Measurements from ENCODE around the gene MLKL. TPM values are rescaled to one million over a fixed set of nuclear protein-coding genes. Genes with fewer than 3 reads are reported as not detected.

Gene MLKL
- polyA plus RNA-seq, 5 donors, result 4.7 to 6.0 (median 5.9) TPM

DNA sequence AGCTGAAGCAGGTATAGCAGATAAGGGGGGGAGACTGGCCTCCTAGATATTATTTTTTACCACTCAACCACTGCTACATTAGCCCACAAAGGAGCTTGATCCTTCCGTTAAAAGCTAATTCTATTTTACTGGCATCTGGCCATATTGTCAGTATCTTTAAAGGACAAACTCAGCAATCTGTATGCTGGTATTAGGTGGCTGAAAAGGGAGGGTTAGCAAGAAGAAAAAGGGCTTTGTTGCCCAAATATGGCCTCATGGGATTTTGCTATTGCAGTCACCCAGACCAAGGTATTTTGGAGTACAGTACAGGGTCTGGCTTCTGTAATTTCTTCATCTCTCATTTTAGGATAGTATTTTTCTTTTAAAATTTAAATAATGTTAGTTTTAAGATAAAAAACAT is 48.4 kb downstream of the MLKL start:
- DNase-seq, result no peak

DNA sequence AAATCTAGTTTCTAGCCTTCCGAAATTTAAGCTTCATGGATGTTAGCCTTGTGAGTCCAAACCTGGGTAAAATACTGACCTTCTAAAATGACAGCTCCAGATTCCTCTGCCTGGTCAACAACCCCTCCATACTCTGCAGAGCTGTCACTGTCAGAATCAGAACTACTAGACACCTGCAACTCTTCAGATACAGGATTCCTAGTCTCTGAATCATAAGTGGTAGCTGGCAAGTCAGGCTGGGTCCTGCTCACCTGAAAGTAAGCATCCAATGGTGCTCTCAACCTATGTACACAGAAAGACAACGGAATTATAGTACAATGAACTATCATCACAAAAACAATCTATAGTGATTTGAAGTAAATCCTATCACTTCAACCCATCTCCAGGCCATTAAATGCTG is 48.8 kb downstream of the MLKL start:
- no peak for DNase-seq

DNA sequence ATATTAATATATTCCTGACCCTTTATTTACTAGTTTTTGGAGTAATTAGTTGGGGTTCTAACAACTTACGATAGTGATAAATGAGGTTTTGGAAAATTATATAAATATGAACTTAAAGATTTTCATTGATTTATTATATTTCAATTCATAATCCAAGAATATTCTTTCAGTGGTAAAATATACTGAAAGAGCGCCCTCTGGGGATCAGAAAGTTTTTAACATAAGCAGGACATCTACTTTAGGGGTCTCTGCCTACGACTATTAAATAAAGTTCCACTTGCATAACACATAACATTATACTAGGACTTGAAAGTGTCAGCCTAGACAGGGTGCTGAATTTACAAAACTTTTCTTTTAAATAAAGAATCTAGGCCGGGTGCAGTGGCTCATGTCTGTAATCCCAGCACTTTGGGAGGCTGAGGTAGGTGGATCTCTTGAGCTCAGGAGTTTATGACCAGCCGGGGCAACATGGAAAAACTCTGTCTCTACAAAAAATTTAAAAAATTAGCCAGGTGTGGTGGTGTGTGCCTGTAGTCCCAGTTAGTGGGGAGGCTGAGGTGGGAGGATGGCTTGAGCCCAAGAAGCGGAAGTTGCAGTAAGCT is 49.6 kb downstream of the MLKL start:
- no peak for DNase-seq

DNA sequence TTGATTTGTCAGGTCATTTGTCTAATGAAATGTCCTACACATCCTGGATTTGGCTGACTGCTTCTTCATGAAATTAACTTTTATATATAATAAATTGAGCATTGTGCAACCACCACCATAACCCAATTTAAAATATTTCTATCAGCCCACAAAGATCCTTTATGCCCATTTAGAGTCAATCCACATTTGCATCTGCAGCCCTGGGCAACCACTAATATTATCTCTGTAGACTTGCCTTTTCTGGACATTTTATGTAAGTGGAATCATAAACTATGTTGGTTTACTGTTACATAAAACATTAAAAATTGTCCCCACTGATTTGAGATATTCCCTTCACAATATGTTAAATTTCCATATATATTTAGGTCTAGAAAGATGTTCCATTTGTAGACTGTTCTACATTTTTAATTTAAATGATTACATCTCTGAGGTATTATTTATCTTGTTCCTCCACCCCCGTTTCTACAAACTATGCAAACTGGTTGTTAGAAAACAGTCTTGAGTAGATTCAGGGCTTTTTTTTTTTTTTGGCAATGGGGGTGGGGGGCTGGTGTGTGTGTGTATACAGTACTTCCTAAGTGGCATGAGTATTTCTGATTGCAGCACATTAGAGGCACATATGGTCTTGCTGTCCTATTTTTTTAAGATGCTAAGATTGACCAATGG is 50.7 kb downstream of the MLKL start:
- no peak for DNase-seq

DNA sequence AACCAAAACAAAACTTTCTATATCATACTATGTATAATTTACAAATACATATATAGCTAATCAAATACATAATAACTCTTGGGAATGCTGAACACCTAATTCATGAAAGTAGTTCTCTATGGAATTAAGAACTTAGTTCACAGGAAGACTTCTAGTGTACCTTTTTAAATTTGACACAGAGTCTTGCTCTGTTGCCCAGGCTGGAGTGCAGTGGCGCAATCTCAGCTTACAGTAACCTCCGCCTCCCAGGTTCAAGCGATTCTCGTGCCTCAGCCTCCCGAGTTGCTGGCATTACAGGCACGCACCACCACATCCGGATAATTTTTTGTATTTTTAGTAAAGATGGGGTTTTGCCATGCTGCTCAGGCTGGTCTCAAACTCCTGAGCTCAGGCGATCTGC is 58.7 kb downstream of the MLKL start:
- DNase-seq, result no peak

DNA sequence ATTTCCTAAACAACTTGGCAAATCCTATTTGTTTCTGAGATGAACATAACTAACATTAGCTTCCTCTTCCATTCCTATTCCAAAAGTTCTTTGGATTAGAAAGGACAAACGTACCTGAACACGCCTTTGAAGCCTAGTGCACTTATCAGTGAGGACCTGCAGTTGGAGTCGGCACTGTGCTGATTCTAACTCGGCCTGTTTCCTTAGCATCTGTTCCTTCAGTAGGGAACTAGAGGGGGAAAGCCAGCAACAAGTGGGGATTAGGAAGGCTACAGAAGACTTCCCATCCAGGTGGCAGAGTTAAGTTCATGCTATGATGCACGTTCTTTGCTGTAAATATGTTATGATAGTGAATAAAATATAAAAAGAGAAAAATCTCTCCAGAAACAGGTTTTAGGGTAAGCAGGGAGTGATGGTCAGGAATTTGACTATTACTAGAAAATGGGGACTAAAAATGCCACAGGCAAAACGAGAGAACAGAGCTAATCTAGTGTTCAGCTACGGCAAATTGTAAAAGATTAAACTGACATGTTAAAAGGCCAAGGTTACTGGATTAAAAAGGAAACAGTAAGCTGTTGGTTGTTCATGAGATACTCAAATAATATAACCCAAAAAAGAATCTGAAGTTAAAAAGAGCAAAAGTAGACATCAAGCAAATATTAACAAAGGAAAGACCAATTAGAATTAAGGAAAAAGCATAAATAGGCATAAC is 62.8 kb downstream of the MLKL start:
- no peak for DNase-seq

DNA sequence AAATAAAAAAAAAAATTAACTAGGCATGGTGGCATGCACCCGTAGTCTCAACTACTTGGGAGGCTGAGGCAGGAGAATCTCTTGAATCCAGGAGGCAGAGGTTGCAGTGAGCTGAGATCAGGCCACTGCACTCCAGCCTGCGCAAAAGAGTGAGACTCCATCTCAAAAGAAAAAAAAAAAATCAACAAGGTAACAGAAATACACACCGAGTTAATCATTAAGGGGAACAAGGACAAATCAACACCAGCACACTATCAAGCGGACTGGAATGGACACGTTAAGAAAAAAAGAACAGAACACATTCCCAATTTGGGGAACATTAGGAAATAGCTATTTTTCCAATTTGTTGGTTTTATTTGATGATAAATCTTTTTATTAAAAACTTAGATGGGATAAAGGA is 65.4 kb downstream of the MLKL start:
- no peak for DNase-seq

DNA sequence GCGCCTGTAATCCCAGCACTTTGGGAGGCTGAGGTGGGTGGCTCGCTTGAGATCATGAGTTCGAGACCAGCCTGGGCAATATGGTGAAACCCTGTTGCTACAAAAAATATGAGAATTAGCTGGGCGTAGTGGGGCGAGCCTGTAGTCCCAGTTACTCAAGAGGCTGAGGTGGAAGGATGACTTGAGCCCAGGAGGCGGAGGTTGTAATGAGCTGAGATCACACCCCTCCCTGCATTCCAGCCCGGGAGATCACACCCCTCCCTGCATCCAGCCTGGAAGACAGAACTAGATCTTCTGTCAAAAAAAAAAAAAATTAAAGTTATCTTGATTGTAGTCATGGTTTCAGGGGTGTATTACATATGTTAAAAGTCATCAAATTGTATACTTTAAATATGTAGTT is 67.0 kb downstream of the MLKL start:
- DNase-seq, result no peak

DNA sequence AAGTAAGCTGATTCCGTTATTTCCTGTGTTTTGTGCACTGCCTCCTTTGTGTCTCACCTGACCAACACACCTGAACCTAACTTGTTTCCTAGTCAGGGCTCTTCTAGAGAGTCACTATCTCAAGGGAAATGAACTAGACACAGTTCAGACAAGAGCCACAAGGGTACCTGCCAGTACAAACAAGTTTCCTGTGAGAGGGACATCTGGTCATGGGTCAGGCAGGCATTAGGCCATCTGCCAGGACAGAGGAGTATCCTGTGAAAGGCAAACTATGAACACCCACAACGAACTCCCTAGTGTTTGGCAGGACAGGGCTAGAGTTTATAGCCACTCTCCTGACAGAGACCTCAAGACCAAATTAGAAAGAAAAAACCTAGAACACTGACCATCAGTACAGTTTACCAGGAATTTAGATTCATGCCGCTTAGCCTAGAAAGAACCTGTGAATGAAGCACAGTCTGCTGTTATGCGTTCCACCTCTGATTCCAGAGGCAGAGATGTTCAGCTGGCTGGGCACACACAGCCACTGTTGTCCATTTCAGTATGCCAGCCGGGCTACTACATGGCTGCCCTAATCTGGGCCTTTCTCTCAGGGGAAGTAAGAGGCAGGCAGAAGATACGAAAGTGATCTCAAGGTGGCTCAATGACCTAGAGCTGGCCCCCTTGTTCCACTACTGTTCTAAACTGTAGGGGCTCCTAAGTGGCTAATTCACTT is 73.0 kb downstream of the MLKL start:
- DNase-seq, result no peak

DNA sequence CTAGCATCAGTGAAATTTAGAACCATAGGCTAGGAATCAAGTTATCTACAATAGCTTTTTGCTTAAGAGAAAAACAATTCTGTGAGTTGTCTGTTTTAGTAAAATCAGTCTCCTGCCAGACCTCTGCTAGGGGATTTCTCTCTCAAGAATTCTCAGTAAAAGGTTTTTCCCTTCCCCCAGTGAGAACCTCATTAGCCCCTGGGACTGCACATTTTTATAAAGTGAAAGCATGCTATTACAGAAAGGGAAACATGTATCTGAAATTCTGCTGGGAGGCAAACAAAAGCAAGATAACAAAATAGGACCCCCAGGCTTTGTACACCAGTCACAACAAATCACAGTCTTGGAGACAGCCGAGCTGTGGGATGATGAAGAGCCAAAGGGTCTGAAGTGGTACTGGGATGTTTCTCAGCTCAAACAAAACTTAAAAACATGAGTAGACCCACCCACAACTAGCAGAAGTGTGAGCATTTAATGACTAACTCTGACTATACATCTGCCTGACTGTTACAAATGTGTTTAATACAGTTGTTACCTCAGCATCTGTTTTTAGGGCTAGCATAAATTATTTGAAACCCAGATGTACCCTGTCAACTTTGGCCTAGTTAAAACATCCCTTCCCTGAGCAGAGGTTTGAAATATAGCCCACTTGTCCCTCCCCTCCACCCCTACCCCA is 73.8 kb downstream of the MLKL start:
- no peak for DNase-seq

DNA sequence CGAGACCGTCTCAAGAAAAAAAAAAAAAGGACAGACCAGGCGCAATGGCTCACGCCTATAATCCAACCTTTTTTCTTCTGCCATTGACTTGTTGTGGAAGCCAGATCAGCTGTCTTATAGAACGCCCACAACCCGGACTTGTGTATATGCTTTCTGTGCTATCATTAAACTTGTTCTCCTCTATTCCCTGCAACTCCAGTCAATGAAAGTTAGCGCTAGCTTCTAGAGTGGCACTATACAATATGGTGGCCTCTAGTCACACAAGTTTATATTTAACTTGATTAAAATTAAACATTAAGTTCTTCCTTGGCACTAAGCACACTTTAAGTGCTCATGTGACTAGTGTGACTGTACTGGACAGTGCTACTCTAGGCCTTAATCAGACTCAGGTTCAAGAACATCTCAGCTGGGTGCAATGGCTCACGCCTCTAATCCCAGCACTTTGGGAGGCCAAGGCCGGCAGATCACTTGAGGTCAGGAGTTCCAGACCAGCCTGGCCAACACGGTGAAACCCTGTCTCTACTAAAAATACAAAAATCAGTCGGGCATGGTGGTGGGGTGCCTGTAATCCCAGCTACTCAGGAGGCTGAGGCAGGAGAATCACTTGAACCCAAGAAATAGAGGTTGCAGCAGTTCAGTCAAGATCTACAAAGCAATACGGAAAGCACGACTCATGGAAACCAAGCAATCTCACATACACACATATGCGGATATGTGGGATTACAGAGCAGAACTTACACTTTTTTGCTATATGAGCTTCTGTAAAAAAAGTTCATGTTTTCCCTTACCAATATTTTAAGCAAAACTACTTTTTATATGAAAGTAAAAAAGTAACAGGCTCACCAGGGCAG is 74.9 kb downstream of the MLKL start:
- DNase-seq, result no peak

DNA sequence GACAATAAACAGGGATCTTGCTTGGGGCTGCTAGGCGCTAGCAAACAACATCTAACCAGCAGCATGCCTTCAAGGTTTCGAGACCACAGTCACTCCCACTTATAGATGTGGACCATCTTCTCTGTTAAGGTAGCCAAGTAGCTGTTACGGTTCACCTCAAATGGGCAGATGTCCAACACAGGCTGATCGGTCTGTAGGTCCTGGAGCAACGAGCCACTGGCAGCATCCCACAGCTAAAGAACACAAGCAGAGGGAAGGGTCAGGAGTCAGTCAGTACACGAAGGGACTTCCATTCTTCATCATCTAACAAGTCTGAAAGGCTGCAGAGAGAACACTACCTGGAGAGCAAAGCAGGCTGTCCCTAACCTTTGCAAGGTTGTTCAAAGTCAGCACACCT is 76.8 kb downstream of the MLKL start:
- no peak for DNase-seq

DNA sequence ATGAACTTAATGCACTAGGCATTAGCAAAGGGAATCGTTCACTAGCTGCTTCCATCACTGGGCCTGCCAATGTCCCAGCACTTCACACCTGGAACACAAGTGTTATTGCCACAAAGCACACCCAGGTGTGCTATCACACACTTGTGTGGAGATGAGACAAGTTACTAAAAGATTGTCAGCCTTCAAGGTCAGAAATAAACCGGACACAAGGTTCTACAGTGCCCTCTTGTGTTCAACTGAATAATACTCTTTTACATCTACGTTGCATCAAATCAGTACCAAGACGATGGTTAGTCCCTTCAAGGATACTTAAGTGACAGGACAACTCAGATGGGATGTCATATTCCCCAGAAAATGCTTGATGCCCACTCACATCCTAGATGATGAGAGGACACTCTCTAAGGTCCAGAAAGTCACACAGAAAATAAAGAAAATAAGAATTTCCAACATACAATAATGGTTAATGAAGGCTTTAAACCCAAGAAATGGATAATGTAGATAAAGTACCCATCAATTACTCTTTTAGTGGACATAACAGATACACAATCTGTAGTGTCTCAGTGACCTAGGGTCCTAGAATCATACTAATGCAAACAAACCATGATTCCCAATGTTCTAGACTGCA is 77.3 kb downstream of the MLKL start:
- no peak for DNase-seq

DNA sequence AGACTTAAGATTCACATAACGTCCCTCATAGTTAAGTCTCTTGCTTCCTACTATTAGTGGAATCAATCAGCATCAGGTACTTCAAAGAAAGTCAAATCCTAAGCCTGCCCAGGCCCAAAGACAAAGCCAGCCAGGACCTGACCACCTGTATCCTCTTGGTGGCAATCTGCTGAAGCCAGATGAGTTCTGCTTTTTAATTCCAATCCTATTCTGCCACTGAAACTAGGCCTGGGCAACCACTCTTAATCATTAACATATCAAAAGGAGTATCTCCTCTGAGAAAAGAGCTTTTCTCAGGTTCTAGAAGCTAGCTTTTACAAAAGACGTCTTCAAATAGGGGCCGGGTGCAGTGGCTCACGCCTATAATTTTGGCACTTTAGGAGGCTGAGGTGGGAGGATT is 78.7 kb downstream of the MLKL start:
- no peak for DNase-seq

Other genes starting within 250 kb of the MLKL start
- gene GLG1, start 93.7 kb downstream of the MLKL start, polyA plus RNA-seq (ENCODE audit: insufficient read depth in 1 of 5, insufficient read length in 5 of 5, low replicate concordance in 1 of 5), result 100 to 1,000 TPM; 114 to 143 (median 128) TPM
- 10 to 100 TPM; 19.2 to 27.4 (median 24.5) TPM for gene RFWD3, start 34.0 kb downstream of the MLKL start, polyA plus RNA-seq (ENCODE audit: insufficient read depth in 1 of 5, insufficient read length in 5 of 5, low replicate concordance in 1 of 5)
- 1 to 10 TPM; 3.4 to 5.5 (median 4.4) TPM for gene FA2H, start 74.0 kb upstream of the MLKL start, polyA plus RNA-seq (ENCODE audit: insufficient read depth in 1 of 5, insufficient read length in 5 of 5, low replicate concordance in 1 of 5)

Data from right lung (tissue), 5 donors.